ENCODE results near the gene ZNF44. TPM values are rescaled to one million over a fixed set of nuclear protein-coding genes. Genes with fewer than 3 reads are reported as not detected.

Gene ZNF44
- total and polyA plus RNA-seq, 9 of the 15 experiments (the other 6 are each of a cell fraction or from before 2014, with no cell fraction given): 2.6 to 8.3 (median 4.4) TPM

DNA sequence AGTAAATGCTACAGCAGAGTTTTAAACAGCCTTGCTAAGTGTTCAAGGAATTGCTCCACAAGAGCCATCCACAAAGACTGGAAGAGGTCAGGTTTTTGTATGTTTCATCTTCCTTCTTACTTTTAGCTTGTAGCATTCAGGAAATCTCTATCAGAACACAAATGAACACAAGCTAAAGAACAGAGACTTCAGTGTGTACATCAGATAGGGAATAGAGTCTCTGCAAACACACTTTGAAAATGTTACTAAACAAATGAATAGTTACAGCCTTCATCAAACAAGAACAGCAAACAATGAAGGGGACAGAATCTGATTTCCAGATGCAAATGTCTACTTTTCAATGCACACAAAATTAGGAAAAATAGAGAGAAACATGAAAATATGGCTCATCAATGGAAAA, 31.0 kb upstream of the ZNF44 start:
- no peak for DNase-seq (ENCODE audit: extremely low read depth in 1 of 4, low spot score in 3 of 4)
- H3K9me1 ChIP-seq (ENCODE audit: control insufficient read depth, insufficient read depth, low read length): no peaks in the 10 kb centered on the region
- H3K9me3 ChIP-seq (replicated peaks; ENCODE audit: control insufficient read depth, insufficient read depth, low read depth, low read length): no peaks in the 10 kb centered on the region
- ChIA-PET CTCF (ENCODE audit: low intra/inter-chr PET ratio) (no interaction called here), POLR2A (no interaction called here)
- no peak overlapping the region for H2AFZ ChIP-seq (ENCODE audit: low read depth, low read length)
- TF ChIP-seq ZBTB7A (IDR thresholded peaks at IDR 0.05; ENCODE audit: borderline replicate concordance, control insufficient read depth, low read depth, low read length) (no peak), ETV5 (CRISPR knock-in tag; IDR thresholded peaks at IDR 0.05; ENCODE audit: low read depth) (no peak), RBBP5 (IDR thresholded peaks at IDR 0.05; ENCODE audit: borderline replicate concordance, insufficient read depth, low read length, poor library complexity, severe bottlenecking) (no peak), ZNF586 (CRISPR knock-in tag; conservative IDR thresholded peaks at IDR 0.05) (no peak), MAFG (tag; conservative IDR thresholded peaks at IDR 0.05) (no peak), CHCHD3 (CRISPR knock-in tag; IDR thresholded peaks at IDR 0.05) (no peak), PPARD (CRISPR knock-in tag; IDR thresholded peaks at IDR 0.05) (no peak)
- TF ChIP-seq, protein P1, sequence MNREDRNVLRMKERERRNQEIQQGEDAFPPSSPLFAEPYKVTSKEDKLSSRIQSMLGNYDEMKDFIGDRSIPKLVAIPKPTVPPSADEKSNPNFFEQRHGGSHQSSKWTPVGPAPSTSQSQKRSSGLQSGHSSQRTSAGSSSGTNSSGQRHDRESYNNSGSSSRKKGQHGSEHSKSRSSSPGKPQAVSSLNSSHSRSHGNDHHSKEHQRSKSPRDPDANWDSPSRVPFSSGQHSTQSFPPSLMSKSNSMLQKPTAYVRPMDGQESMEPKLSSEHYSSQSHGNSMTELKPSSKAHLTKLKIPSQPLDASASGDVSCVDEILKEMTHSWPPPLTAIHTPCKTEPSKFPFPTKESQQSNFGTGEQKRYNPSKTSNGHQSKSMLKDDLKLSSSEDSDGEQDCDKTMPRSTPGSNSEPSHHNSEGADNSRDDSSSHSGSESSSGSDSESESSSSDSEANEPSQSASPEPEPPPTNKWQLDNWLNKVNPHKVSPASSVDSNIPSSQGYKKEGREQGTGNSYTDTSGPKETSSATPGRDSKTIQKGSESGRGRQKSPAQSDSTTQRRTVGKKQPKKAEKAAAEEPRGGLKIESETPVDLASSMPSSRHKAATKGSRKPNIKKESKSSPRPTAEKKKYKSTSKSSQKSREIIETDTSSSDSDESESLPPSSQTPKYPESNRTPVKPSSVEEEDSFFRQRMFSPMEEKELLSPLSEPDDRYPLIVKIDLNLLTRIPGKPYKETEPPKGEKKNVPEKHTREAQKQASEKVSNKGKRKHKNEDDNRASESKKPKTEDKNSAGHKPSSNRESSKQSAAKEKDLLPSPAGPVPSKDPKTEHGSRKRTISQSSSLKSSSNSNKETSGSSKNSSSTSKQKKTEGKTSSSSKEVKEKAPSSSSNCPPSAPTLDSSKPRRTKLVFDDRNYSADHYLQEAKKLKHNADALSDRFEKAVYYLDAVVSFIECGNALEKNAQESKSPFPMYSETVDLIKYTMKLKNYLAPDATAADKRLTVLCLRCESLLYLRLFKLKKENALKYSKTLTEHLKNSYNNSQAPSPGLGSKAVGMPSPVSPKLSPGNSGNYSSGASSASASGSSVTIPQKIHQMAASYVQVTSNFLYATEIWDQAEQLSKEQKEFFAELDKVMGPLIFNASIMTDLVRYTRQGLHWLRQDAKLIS (CRISPR knock-in tag; IDR thresholded peaks at IDR 0.05): no peak
- TF ChIP-seq, protein P2, sequence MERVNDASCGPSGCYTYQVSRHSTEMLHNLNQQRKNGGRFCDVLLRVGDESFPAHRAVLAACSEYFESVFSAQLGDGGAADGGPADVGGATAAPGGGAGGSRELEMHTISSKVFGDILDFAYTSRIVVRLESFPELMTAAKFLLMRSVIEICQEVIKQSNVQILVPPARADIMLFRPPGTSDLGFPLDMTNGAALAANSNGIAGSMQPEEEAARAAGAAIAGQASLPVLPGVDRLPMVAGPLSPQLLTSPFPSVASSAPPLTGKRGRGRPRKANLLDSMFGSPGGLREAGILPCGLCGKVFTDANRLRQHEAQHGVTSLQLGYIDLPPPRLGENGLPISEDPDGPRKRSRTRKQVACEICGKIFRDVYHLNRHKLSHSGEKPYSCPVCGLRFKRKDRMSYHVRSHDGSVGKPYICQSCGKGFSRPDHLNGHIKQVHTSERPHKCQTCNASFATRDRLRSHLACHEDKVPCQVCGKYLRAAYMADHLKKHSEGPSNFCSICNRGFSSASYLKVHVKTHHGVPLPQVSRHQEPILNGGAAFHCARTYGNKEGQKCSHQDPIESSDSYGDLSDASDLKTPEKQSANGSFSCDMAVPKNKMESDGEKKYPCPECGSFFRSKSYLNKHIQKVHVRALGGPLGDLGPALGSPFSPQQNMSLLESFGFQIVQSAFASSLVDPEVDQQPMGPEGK (CRISPR knock-in tag; IDR thresholded peaks at IDR 0.05; ENCODE audit: borderline replicate concordance): no peak
- TF ChIP-seq, protein P3, sequence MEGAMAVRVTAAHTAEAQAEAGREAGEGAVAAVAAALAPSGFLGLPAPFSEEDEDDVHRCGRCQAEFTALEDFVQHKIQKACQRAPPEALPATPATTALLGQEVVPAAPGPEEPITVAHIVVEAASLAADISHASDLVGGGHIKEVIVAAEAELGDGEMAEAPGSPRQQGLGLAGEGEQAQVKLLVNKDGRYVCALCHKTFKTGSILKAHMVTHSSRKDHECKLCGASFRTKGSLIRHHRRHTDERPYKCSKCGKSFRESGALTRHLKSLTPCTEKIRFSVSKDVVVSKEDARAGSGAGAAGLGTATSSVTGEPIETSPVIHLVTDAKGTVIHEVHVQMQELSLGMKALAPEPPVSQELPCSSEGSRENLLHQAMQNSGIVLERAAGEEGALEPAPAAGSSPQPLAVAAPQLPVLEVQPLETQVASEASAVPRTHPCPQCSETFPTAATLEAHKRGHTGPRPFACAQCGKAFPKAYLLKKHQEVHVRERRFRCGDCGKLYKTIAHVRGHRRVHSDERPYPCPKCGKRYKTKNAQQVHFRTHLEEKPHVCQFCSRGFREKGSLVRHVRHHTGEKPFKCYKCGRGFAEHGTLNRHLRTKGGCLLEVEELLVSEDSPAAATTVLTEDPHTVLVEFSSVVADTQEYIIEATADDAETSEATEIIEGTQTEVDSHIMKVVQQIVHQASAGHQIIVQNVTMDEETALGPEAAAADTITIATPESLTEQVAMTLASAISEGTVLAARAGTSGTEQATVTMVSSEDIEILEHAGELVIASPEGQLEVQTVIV (CRISPR knock-in tag; IDR thresholded peaks at IDR 0.05; ENCODE audit: borderline replicate concordance): no peak
- TF ChIP-seq, protein P4, sequence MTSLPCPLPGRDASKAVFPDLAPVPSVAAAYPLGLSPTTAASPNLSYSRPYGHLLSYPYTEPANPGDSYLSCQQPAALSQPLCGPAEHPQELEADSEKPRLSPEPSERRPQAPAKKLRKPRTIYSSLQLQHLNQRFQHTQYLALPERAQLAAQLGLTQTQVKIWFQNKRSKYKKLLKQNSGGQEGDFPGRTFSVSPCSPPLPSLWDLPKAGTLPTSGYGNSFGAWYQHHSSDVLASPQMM (CRISPR knock-in tag; IDR thresholded peaks at IDR 0.05): no peak
- BruUV-seq (replicated peaks): no TSS peak
- H3K79me2 ChIP-seq (ENCODE audit: control insufficient read depth, insufficient read depth, low read length): no peaks in the 10 kb centered on the region
- H3K4me3 ChIP-seq: no peak overlapping the region
- no peak for FAIRE-seq
- H3K4me2 ChIP-seq (ENCODE audit: insufficient read depth, low read length): no peak overlapping the region
- in situ Hi-C loops (cut with MboI): no loop called here
- H3K4me1 ChIP-seq (replicated peaks in 1 of 2; ENCODE audit: control insufficient read depth in 2 of 2, insufficient read depth in 2 of 2, low read length in 2 of 2): peaks cover 0 to 1% of the 10 kb centered on the region in 2 experiments; a peak in 1 of 5 replicates
- no peaks in the 10 kb centered on the region for H3K36me3 ChIP-seq (ENCODE audit: control insufficient read depth, insufficient read depth, low read length)
- H3K27me3 ChIP-seq (ENCODE audit: control insufficient read depth in 2 of 2, insufficient read depth in 2 of 2, low read length in 2 of 2): no peaks in the 10 kb centered on the region; a peak in 1 of 5 replicates
- intact Hi-C loops (cut with micrococcal nuclease): no loop called here
- no peak overlapping the region for H3K27ac ChIP-seq (ENCODE audit: extremely low read depth, low read depth, low read length)
- H4K20me1 ChIP-seq (replicated peaks; ENCODE audit: control insufficient read depth, insufficient read depth, low read length): no peaks in the 10 kb centered on the region
- no peak for ATAC-seq
- no peak overlapping the region for H3K9ac ChIP-seq (ENCODE audit: insufficient read depth in 1 of 2, low read depth in 2 of 2, low read length in 2 of 2)

Data from K562 (cell line).